ENCODE data around the gene C1orf115.
A peak's percentile ranks its signal among the peaks of the same experiment; 100 is the strongest.
"Not testable (repeated sequence)": the region's sequence is repeated elsewhere in the genome, so short reads cannot be mapped to it uniquely, and the experiment has no call there.

Gene C1orf115

DNA sequence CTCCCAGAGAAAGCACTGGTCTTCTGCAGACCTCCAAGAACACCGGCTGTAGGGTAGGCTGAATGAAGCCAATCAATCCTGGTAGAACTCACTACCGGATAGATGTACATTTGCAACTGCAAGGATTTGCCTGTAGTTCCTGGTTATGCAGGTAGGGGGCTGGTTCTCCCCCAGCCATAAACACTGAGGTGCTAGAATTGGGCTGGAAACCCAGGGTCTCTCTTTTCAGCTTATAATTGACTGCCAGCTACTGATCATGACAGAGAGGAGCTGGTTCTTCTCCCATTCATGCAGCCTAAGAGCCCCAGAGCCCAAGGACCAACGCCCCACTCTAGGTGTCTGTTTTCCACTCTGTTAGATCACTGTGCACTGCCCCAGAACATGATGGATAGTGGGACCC is 36.5 kb downstream of the C1orf115 start:
- no peak for DNase-seq (ENCODE audit: low read depth)

DNA sequence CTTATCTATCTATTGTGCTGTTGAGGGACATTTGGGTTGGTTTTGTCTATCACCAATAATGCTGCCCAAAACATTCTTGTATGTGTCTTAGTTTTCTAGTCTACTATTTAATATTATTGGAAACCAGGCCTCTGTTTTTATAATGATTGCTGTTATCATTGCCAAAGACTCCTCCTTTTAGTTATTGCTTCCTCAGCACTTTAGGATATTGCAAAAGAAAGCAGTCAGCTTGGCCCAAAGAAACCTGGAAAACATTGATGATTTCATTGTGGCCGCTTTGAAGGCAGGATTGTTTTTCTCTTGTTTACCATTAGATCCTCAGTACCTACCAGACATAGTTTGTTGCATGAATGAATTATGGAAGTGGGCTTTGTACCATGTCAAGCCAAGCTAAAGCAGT is 37.4 kb downstream of the C1orf115 start:
- DNase-seq (ENCODE audit: low read depth) = no peak

DNA sequence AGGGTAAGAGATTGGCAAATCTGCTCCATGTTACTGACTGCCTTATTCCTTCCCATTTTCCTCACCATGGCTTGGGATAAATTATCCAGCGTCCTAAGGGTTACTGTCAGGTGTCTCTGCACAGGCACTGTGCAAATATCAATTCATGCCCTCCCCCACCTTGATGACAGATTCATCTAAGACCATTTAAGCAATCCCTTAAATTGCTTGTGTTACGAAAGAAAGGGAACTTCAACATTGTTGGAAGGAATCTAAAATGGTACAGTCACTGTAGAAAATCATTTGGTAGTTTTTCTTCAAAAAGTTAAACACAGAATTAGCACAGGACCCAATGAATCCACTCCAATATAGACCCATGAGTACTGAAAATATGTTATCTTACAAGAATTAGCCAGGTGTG is 40.3 kb downstream of the C1orf115 start:
- DNase-seq (ENCODE audit: low read depth) = no peak

DNA sequence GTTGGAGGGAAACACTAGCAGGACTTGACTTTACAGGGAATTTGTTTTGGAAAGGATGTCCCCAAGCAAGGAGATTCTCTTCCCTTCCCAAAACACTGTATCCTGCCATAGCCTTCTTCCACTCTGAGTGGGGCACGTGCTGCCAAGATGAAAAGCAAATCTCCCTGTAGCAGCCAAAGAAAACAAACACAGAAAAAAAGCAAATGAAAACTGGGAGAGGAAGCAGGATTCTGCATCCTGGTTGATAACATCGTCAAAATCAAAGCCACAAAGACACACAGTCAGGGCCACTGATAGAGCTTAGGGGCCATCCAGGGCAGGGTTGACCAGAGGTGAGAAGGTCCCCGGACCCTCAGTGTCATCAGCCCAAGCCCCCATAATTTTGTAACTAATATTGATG is 42.0 kb downstream of the C1orf115 start:
- DNase-seq (ENCODE audit: low read depth) = no peak

DNA sequence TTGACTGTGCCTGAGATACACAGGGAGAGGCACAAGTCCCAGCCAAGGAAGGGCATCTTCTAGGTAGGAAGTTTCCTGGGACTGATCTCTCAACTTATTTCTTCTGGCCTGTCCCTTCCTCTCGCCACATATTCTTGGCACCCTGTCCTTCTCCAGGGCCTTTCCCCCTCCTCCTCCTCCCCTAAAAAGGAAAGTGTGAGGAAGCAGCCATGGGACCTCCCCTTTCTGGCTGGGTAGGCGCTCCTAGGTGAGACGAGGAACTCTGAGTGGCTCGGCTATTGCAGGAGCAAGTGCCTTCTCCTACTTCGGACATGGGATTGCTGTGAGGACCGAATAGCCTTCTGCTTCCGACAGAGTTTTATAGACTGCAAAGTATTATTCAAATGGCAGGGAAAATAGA is 42.5 kb downstream of the C1orf115 start:
- DNase-seq (ENCODE audit: low read depth) = no peak

DNA sequence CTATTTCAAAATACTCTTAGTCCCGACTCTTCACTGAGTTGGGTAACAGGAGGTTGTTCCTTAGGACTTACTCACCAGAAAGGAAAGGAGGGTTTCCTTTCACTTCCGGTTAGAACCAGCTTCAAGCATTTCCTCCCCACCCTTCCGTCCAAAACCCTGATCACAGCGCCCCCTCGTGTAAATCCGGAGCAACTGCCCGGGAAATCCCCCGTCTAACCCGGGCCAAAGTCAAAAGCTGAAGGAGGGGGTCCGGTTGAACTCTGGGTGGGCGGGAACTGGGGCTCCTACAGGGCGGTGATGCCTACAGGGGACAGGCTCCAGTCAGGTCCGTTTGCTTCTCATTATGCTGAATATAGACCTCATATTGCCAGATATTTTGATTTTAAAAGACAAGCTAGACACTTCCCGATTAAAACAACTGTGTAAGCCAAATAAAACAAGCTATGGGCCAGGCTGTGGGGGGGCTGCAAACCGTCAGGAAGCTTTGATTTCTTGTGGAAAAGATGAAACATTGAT is 43.0 kb downstream of the C1orf115 start:
- peak; percentile 70 for DNase-seq (ENCODE audit: low read depth)

DNA sequence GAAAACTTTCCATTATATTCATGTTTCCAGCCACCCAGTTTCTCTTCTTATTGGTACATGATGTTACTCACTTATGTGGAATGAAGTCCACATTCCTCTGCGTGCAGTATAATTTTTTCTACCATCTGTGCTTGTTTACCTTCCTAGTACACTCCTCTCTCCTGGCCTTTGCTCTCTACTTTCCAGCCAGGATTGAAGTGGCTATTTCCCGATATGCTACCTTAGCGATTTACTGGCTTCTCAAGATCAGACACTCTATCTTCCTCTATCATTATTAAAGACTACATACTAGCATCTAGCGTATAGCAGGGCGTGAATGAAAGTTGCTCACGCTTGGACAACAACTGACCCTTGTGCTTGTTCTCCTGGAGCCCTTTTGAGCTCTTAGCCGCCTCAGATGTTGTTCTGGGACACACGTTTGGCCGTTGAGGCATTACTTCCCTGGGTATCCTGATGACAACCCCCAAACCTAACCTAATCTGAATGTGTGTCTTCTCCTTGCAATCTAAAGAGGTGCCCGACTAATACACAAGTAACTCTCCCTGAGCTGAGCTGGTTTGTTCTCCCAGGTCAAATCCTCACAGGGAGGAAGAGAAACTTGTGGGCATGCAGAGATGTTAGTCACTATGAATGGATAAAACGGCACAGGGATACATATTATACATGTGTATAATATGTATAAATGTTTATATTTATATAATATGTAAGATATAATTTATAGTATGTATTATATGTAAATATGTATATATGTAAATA is 44.6 kb downstream of the C1orf115 start:
- DNase-seq (ENCODE audit: low read depth) = peak; percentile 18

DNA sequence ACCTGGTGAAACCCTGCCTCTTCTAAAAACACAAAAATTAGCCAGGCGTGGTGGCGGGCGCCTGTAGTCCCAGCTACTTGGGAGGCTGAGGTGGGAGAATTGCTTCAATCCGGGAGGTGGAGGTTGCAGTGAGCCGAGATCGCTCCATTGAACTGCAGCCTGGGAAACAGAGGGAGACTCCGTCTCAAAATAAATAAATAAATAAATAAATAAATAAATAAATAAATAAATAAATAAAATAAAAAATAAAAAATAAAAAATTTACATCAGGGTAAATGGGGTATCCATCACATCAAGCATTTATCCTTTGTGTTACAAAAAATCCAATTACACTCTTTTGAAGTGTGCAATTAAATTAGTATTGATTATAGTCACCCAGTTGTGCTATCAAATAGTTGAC is 46.1 kb downstream of the C1orf115 start:
- DNase-seq (ENCODE audit: low read depth) = not testable (repeated sequence)

DNA sequence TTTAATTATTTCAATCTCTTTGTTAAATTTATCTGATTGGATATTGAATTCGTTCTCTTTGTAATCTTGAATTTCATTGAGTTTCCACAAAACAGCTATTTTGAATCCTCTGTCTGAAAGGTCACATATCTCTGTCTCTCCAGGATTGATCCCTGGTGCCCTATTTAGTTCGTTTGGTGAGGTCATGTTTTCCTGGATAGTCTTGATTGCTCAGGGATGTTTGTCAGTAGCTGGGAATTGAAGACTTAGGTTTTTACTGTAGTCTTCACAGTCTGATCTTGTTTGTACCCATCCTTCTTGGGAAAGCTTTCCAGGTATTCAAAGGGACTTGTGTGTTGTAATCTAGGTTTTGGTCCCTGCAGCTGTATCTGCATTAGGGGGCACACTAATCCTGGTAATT is 51.2 kb downstream of the C1orf115 start:
- no peak for DNase-seq (ENCODE audit: low read depth)

DNA sequence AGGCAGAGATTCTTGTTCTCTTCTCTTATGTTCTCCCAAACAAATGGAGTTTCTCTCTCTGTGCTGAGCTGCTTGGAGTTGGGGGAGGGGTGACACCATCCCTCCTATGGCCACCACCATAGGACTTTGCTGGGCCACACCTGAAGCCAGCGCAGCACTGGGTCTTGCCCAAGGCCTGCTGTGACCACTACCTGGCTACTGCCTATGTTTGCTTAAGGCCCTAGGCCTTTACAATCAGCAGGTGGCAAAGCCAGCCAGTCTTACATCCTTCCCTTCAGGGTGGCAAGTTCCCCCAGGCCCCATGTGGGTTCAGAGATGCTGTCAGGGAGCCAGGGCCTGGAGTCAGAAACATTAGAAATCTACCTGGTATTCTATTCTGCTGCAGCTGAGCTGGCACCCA is 51.7 kb downstream of the C1orf115 start:
- DNase-seq (ENCODE audit: low read depth) = no peak

DNA sequence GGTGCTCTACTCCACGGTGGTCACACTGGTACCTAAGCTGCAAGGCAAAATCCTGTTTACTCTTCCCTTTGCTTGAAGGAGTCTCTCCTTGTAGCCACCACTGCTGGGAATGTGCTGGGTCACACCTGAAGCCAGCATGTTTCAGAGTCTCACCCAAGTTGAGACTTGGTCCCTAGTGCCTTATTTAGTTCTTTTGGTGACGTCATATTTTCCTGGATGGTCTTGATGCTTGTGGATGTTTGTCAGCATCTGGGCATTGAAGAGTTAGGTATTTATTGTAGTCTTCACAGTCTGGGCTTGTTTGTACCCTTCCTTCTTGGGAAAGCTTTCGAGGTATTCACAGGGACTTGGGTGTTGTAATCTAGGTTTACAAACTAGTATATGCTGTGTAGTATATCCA is 52.4 kb downstream of the C1orf115 start:
- no peak for DNase-seq (ENCODE audit: low read depth)

DNA sequence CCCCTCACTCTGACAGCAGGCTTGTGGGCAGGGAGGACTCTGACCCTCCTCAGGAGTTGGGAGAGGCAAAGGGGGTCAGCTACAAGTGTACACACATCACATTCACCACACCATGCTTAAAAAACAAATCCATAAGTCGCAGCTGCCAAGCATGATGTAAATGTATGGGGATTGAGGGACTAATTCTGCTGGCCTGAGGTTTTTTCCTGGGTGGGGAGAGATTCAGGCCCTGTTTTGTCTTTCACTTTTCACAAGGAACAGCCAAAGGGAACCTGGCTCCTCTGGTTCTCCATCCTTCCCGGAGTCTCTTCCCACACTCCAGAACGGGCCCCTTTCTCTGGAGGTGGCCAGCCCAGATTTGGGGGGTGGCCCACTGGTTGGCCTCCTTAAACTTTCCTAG is 56.7 kb downstream of the C1orf115 start:
- no peak for DNase-seq (ENCODE audit: low read depth)

DNA sequence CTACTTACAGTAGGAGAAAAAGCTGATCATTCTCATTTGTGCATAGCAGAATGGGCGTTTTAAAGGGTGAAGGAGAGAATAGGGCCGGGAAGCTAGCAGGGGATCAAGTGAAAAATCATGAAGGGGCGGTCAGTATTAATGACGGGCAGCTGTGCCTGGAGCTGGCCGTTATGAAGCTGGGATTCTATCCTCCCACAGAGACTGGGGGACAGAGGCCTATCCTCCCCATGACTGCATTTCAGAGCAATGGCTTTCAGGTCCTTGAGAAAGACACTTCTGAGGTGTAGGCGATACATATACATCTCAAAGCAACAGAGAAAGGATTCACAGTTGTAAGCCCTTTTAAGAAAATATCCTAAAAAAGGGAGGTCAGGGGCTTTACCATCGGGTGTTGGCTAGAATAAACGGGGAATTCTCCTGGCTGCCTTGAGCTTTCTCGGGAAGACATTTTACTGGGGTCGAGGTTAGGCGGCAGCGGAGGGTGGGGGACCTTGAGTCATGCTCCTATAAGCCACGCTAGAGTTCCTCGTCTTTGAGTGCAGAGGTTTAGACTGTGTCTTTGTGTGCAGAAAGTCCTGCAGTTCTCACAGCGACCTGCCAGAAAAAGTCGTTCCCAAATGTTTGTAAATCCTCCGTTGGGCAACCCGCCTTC is 57.4 kb downstream of the C1orf115 start:
- DNase-seq (ENCODE audit: low read depth) = no peak

DNA sequence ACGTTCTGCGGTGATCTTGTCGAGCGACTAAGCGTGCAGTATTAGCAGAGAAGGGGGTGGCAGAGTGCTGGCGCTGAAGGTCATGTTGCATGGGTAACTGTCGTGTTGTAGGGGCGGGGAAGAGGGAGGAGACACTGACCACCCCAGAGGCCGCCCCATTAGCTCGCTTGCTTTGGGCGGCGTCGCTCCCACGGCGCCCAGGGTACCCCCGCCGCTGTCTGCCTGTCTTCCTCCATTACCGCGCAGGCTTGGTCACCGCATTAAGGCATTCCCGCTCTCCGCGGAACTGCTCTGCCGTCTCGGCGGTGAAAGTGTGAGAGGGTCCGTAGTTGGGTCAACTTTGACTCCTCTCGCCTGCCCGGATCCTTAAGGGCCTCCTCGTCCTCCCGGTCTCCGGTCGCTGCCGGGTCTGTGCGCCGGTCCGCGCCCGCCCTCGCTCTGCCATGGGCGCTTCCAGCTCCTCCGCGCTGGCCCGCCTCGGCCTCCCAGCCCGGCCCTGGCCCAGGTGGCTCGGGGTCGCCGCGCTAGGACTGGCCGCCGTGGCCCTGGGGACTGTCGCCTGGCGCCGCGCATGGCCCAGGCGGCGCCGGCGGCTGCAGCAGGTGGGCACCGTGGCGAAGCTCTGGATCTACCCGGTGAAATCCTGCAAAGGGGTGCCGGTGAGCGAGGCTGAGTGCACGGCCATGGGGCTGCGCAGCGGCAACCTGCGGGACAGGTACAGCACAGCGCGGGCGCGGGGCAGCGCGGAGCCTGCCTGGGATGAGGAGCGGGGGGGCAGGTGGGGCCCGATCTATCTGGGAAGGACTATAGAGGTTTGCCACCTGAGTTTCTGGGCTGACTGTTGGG is 58.1 kb downstream of the C1orf115 start, which contains the start of gene MTARC2:
TSS of gene MTARC2 (plus strand) at position 234 of the 846 bp plus-strand sequence. CDS start at position 444, 210 bp downstream.
- peak; percentile 36 for DNase-seq (ENCODE audit: low read depth)
